WTC11 (cell line): Measurements from ENCODE around the gene TMC1.

Source experiments
- CREB1 ChIP-seq: sonication (generic); formaldehyde crosslinking; IDR thresholded peaks from 2 replicates; pipeline ENCODE4 v1.8.0; 2023; ENCODE audit warnings: mild to moderate bottlenecking, missing genetic modification reagents
- TEAD4 ChIP-seq: sonication (generic); formaldehyde crosslinking; IDR thresholded peaks from 2 replicates; pipeline ENCODE4 v1.8.0; 2022; ENCODE audit warnings: mild to moderate bottlenecking, missing genetic modification reagents
- TF ChIP-seq, protein P1 (sequence below): sonication (generic); formaldehyde crosslinking; IDR thresholded peaks from 2 replicates; pipeline ENCODE4 v1.8.0; 2022; ENCODE audit warnings: mild to moderate bottlenecking, missing genetic modification reagents
- TF ChIP-seq, protein P2 (sequence below): sonication (generic); formaldehyde crosslinking; conservative IDR thresholded peaks from 2 replicates; pipeline ENCODE4 v1.8.1; 2023; ENCODE audit warnings: mild to moderate bottlenecking, low read depth, missing genetic modification reagents, moderate library complexity
- TF ChIP-seq, protein P3 (sequence below): fragments of 200-600 bp; IDR thresholded peaks from 2 replicates; pipeline ENCODE4 v1.8.0; 2022; ENCODE audit warnings: antibody characterized with exemption

DNA sequence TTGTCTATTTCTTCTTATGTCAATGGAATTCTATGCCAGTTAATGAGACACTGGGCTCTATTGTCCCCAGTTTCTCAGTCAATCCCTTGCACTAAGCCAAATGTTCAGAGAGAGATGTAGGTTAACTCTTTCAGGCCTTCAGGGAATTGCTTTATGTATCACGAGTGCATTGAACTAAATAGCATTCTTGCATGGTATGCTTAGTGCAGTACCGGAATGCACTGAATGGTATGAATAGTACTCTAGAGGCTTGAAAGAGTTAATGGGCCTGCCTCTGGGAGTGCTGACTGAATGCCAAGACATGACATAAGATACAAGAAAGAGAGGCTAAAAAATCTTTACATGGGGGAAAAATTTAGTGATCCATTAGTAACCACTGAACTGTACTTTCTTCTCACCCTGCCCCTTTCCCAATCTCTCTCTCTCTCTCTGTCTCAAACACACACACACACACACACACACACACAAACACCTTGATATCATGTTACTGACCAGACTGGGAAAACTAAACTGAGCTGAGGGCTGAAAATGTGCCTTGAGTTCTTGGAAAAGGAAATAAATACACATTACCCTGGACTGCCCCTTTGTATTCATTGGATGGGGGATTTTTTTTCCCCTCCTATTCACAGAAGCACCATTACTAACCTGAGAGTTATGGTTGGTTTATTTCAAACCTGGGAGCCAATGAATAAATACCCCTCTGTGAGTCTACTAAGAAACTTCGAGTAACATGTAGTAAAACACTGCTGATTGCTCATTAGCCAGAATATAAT lies 35.4 kb upstream of the TMC1 start:
- TF ChIP-seq, protein P1, sequence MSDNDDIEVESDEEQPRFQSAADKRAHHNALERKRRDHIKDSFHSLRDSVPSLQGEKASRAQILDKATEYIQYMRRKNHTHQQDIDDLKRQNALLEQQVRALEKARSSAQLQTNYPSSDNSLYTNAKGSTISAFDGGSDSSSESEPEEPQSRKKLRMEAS (CRISPR knock-in tag) = no peak
- TF ChIP-seq, protein P2, sequence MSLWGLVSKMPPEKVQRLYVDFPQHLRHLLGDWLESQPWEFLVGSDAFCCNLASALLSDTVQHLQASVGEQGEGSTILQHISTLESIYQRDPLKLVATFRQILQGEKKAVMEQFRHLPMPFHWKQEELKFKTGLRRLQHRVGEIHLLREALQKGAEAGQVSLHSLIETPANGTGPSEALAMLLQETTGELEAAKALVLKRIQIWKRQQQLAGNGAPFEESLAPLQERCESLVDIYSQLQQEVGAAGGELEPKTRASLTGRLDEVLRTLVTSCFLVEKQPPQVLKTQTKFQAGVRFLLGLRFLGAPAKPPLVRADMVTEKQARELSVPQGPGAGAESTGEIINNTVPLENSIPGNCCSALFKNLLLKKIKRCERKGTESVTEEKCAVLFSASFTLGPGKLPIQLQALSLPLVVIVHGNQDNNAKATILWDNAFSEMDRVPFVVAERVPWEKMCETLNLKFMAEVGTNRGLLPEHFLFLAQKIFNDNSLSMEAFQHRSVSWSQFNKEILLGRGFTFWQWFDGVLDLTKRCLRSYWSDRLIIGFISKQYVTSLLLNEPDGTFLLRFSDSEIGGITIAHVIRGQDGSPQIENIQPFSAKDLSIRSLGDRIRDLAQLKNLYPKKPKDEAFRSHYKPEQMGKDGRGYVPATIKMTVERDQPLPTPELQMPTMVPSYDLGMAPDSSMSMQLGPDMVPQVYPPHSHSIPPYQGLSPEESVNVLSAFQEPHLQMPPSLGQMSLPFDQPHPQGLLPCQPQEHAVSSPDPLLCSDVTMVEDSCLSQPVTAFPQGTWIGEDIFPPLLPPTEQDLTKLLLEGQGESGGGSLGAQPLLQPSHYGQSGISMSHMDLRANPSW (CRISPR knock-in tag) = no peak
- TF ChIP-seq, protein P3, sequence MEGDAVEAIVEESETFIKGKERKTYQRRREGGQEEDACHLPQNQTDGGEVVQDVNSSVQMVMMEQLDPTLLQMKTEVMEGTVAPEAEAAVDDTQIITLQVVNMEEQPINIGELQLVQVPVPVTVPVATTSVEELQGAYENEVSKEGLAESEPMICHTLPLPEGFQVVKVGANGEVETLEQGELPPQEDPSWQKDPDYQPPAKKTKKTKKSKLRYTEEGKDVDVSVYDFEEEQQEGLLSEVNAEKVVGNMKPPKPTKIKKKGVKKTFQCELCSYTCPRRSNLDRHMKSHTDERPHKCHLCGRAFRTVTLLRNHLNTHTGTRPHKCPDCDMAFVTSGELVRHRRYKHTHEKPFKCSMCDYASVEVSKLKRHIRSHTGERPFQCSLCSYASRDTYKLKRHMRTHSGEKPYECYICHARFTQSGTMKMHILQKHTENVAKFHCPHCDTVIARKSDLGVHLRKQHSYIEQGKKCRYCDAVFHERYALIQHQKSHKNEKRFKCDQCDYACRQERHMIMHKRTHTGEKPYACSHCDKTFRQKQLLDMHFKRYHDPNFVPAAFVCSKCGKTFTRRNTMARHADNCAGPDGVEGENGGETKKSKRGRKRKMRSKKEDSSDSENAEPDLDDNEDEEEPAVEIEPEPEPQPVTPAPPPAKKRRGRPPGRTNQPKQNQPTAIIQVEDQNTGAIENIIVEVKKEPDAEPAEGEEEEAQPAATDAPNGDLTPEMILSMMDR = no peak
- TF ChIP-seq TEAD4 (CRISPR knock-in tag) = no peak
- TF ChIP-seq CREB1 = no peak
